H1 (cell line): ENCODE measurements around the gene TTF1. TPM values are rescaled to one million over a fixed set of nuclear protein-coding genes. Genes with fewer than 3 reads are reported as not detected.

Source experiments
- CTCF ChIA-PET: fragments of 300-600 bp; sonication (Branson Sonifier 250); formaldehyde crosslinking; loops from one replicate; lab custom pipeline; 2021; ENCODE audit not compliant: partially characterized antibody; lab: Charles Lee
- POLR2A ChIA-PET: fragments of 300-600 bp; sonication (Branson Sonifier 250); formaldehyde crosslinking; loops from one replicate; lab custom pipeline; 2021; ENCODE audit warnings: inconsistent platforms; ENCODE audit not compliant: partially characterized antibody; lab: Charles Lee
- DNase-seq, 2 experiments: peaks; one replicate each; pipeline versions ENCODE4 v3.0.0 to v3.0.0-alpha.2; 2010 to 2022; ENCODE audit warnings: low spot score in 2 of 2, low read depth in 1 of 2, mixed read lengths in 1 of 2
- FAIRE-seq: peaks from 2 replicates; lab custom pipeline; 2011; peaks lifted over from hg19 to GRCh38; lab: Jason Lieb, UNC
- H2AFZ ChIP-seq: 2 replicates; pipeline ENCODE4 v1.8.1; 2012; ENCODE audit warnings: low read length, inconsistent platforms
- H2AK5ac ChIP-seq: 2 replicates; pipeline ENCODE4 v1.6.1; 2013; ENCODE audit warnings: low read depth, low read length
- H2BK120ac ChIP-seq: replicated peaks from 2 replicates; pipeline ENCODE3; 2013; ENCODE audit warnings: low read depth, low read length, inconsistent platforms
- H2BK12ac ChIP-seq: 2 replicates; pipeline ENCODE4 v1.6.1; 2013; ENCODE audit warnings: low read depth, low read length
- H2BK15ac ChIP-seq: 2 replicates; pipeline ENCODE4 v1.6.1; 2013; ENCODE audit warnings: low read length
- H2BK20ac ChIP-seq: 2 replicates; pipeline ENCODE4 v1.6.1; 2013; ENCODE audit warnings: low read length
- H2BK5ac ChIP-seq: 2 replicates; pipeline ENCODE4 v1.6.1; 2013; ENCODE audit warnings: low read depth, low read length
- H3K14ac ChIP-seq: 2 replicates; pipeline ENCODE4 v1.6.1; 2013; ENCODE audit warnings: inconsistent platforms; ENCODE audit not compliant: insufficient read length
- H3K18ac ChIP-seq: 2 replicates; pipeline ENCODE4 v1.6.1; 2013; ENCODE audit warnings: low read length; ENCODE audit errors: extremely low read depth
- H3K23ac ChIP-seq: 2 replicates; pipeline ENCODE4 v1.6.1; 2013; ENCODE audit warnings: inconsistent platforms; ENCODE audit not compliant: insufficient read length
- H3K23me2 ChIP-seq: 2 replicates; pipeline ENCODE4 v1.6.1; 2013; ENCODE audit warnings: low read depth, low read length
- H3K27ac ChIP-seq: 2 replicates; pipeline ENCODE4 v1.6.1; 2011; ENCODE audit warnings: low read depth, low read length, inconsistent platforms
- H3K27me3 ChIP-seq, 4 experiments: replicated peaks in 1 of 4; 1 replicate in 1 of 4; 2 replicates in 3 of 4; pipeline versions ENCODE4 v1.6.1 to v1.8.1; 2011 to 2013; ENCODE audit warnings: low read length in 3 of 4, mild to moderate bottlenecking in 3 of 4, inconsistent platforms in 2 of 4, mixed read lengths in 2 of 4, moderate library complexity in 1 of 4; ENCODE audit not compliant: control insufficient read depth in 3 of 4, insufficient read depth in 3 of 4; ENCODE audit errors: extremely low read depth in 1 of 4
- H3K36me3 ChIP-seq, 4 experiments: 2 replicates each; pipeline versions ENCODE4 v1.6.1 to v1.8.1; 2011 to 2013; ENCODE audit warnings: mild to moderate bottlenecking in 4 of 4, low read length in 3 of 4, moderate library complexity in 2 of 4, control low read depth in 1 of 4, inconsistent platforms in 1 of 4; ENCODE audit not compliant: insufficient read depth in 4 of 4, control insufficient read depth in 2 of 4
- H3K4ac ChIP-seq: replicated peaks from 2 replicates; pipeline ENCODE3; 2013; ENCODE audit warnings: low read length, low read depth, mixed read lengths, inconsistent platforms; ENCODE audit not compliant: insufficient read length
- H3K4me1 ChIP-seq, 4 experiments: replicated peaks in 1 of 4; 1 replicate in 1 of 4; 2 replicates in 3 of 4; pipeline versions ENCODE4 v1.6.1 to v1.8.1; 2011 to 2013; ENCODE audit warnings: low read length in 3 of 4, inconsistent platforms in 2 of 4, mixed read lengths in 1 of 4; ENCODE audit not compliant: insufficient read depth in 4 of 4, control insufficient read depth in 3 of 4
- H3K4me2 ChIP-seq, 2 experiments: 2 replicates each; pipeline versions ENCODE4 v1.6.1 to v1.8.1; 2011 to 2013; ENCODE audit warnings: low read depth in 2 of 2, low read length in 2 of 2, control low read depth in 1 of 2, inconsistent platforms in 1 of 2, mild to moderate bottlenecking in 1 of 2; ENCODE audit not compliant: insufficient read depth in 1 of 2
- H3K4me3 ChIP-seq, 4 experiments: fragments of 200-600, 300-600 bp in 1 of 4; sonication (generic), shearing (Covaris generic), sonication (Bioruptor Twin) in 1 of 4; 2 replicates each; pipeline versions ENCODE4 v1.5.1 to v1.8.1; 2011 to 2016; ENCODE audit warnings: low read length in 4 of 4, low read depth in 3 of 4, control low read depth in 2 of 4, inconsistent platforms in 2 of 4, mild to moderate bottlenecking in 2 of 4, mixed read lengths in 1 of 4, moderate library complexity in 1 of 4; ENCODE audit not compliant: insufficient read depth in 2 of 4; ENCODE audit errors: extremely low read depth in 1 of 4
- H3K56ac ChIP-seq: replicated peaks from 2 replicates; pipeline ENCODE3; 2013; ENCODE audit warnings: low read depth, mild to moderate bottlenecking, mixed read lengths, low read length, inconsistent platforms; ENCODE audit not compliant: insufficient read length
- H3K79me1 ChIP-seq: 2 replicates; pipeline ENCODE4 v1.6.1; 2013; ENCODE audit warnings: low read depth, low read length, control low read depth
- H3K79me2 ChIP-seq, 2 experiments: 2 replicates each; pipeline versions ENCODE4 v1.6.1 to v1.8.1; 2012 to 2013; ENCODE audit warnings: low read length in 2 of 2, mild to moderate bottlenecking in 2 of 2, inconsistent platforms in 1 of 2; ENCODE audit not compliant: insufficient read depth in 2 of 2, control insufficient read depth in 1 of 2
- H3K9ac ChIP-seq, 4 experiments: replicated peaks in 1 of 4; 1 replicate in 1 of 4; 2 replicates in 3 of 4; pipeline versions ENCODE4 v1.6.1 to v1.8.1; 2011 to 2013; ENCODE audit warnings: low read depth in 3 of 4, low read length in 3 of 4, control low read depth in 2 of 4, mild to moderate bottlenecking in 2 of 4, moderate library complexity in 2 of 4, inconsistent platforms in 1 of 4; ENCODE audit errors: extremely low read depth in 1 of 4
- H3K9me3 ChIP-seq, 2 experiments: 2 replicates each; pipeline versions ENCODE4 v1.6.1 to v1.8.1; 2012 to 2013; ENCODE audit warnings: mild to moderate bottlenecking in 2 of 2, moderate library complexity in 2 of 2, control low read depth in 1 of 2, inconsistent platforms in 1 of 2, low read depth in 1 of 2, low read length in 1 of 2, mixed read lengths in 1 of 2; ENCODE audit not compliant: insufficient read depth in 2 of 2
- H4K20me1 ChIP-seq, 2 experiments: replicated peaks in 1 of 2; 2 replicates each; pipeline versions ENCODE3 to v1.8.1; 2011 to 2013; ENCODE audit warnings: inconsistent platforms in 2 of 2, low read length in 2 of 2, mild to moderate bottlenecking in 1 of 2; ENCODE audit not compliant: insufficient read depth in 2 of 2, control insufficient read depth in 1 of 2
- H4K5ac ChIP-seq: 2 replicates; pipeline ENCODE4 v1.6.1; 2013; ENCODE audit warnings: low read length, low read depth, mixed read lengths, inconsistent platforms; ENCODE audit not compliant: insufficient read length
- H4K8ac ChIP-seq: 2 replicates; pipeline ENCODE4 v1.8.0; 2013; ENCODE audit warnings: mild to moderate bottlenecking, moderate library complexity, low read length, inconsistent platforms; ENCODE audit not compliant: insufficient read depth; ENCODE audit errors: extremely low read depth
- H4K91ac ChIP-seq: replicated peaks from 2 replicates; pipeline ENCODE3; 2013; ENCODE audit warnings: low read length, mixed read lengths, inconsistent platforms; ENCODE audit not compliant: insufficient read length
- EP300 ChIP-seq, 2 experiments: IDR thresholded peaks; 1 replicate in 1 of 2; 2 replicates in 1 of 2; pipeline ENCODE4 v1.6.1; 2011 to 2012; ENCODE audit warnings: low read depth in 2 of 2, low read length in 2 of 2, mild to moderate bottlenecking in 2 of 2, borderline replicate concordance in 1 of 2, inconsistent platforms in 1 of 2, moderate library complexity in 1 of 2
- KDM1A ChIP-seq: fragments of 200-600, 300-600 bp; sonication (generic); IDR thresholded peaks from 2 replicates; pipeline ENCODE4 v1.7.1; 2016; ENCODE audit warnings: mild to moderate bottlenecking, low read length, borderline replicate concordance
- KDM4A ChIP-seq: IDR thresholded peaks from one replicate; pipeline ENCODE4 v1.7.1; 2012; ENCODE audit warnings: low read depth, mild to moderate bottlenecking, moderate library complexity, low read length, inconsistent platforms; ENCODE audit not compliant: severe bottlenecking
- NANOG ChIP-seq: IDR thresholded peaks from 2 replicates; pipeline ENCODE4 v1.6.1; 2011; ENCODE audit warnings: low read length, low read depth, mild to moderate bottlenecking, inconsistent platforms; ENCODE audit not compliant: insufficient read depth, poor library complexity, severe bottlenecking
- NRF1 ChIP-seq: IDR thresholded peaks from 2 replicates; pipeline ENCODE4 v1.6.1; 2011; ENCODE audit warnings: mild to moderate bottlenecking, low read depth, low read length, improper control_type of control experiment
- RAD21 ChIP-seq, 2 experiments: IDR thresholded peaks in 1 of 2; conservative IDR thresholded peaks in 1 of 2; 2 replicates each; pipeline ENCODE4 v1.6.1; 2011; ENCODE audit warnings: low read depth in 2 of 2, low read length in 2 of 2, improper control_type of control experiment in 1 of 2, inconsistent platforms in 1 of 2, mild to moderate bottlenecking in 1 of 2, moderate library complexity in 1 of 2
- SP2 ChIP-seq: IDR thresholded peaks from 2 replicates; pipeline ENCODE4 v1.6.1; 2012; ENCODE audit warnings: mild to moderate bottlenecking, low read length, inconsistent platforms
- YY1 ChIP-seq: IDR thresholded peaks from 2 replicates; pipeline ENCODE4 v1.6.1; 2011; ENCODE audit warnings: low read depth, mild to moderate bottlenecking, low read length
- WGBS, 2 experiments: shearing (Covaris generic) in 1 of 2; methylation state at CpG; one replicate each; pipeline versions ENCODE4 v1.1.6 to v1.1.7; 2013 to 2015; ENCODE audit warnings: low lambda C conversion rate in 2 of 2, mixed read lengths in 2 of 2, inconsistent platforms in 1 of 2, low coverage in 1 of 2, missing lambda C conversion rate in 1 of 2; ENCODE audit not compliant: insufficient replicate concordance in 2 of 2, insufficient coverage in 1 of 2, insufficient read length in 1 of 2; ENCODE audit errors: extremely low coverage in 1 of 2, missing lambda C conversion rate in 1 of 2; 5-methylcytosine and 5-hydroxymethylcytosine counted together
- polyA plus RNA-seq, 7 experiments: library from polyadenylated mRNA; depleted of rRNA in 3 of 7; stranded (reverse) in 5 of 7; unstranded in 2 of 7; fragments of >200 nt in 5 of 7; fragments of 200-250 nt in 2 of 7; gene quantifications; 1 replicate in 5 of 7; 2 replicates in 1 of 7; 4 replicates in 1 of 7; pipeline versions ENCODE4 v1.2.1 to v1.2.3, GENCODE V29; 2011 to 2013; ENCODE audit warnings: missing spikeins in 2 of 7, mixed read lengths in 2 of 7
- total RNA-seq: library from RNA; stranded (reverse); fragmentation: NEBNext Ultra II Directional; extraction: Animal tissue kit (Norgen Biotek cat#: 25700); gene quantifications from 2 replicates; pipeline ENCODE4 v1.2.1, GENCODE V29; 2021
- TF ChIP-seq, protein P1 (sequence below): IDR thresholded peaks from 2 replicates; pipeline ENCODE4 v1.6.1; 2012; ENCODE audit warnings: low read length, inconsistent platforms

Gene TTF1
- total and polyA plus RNA-seq, 2 of the 8 experiments (the other 6 are each of a cell fraction or from before 2014, with no cell fraction given) = 7.8 to 22.2 TPM

GRCh38 chr9:132434881-132435280 lies 28.2 kb upstream of the TTF1 start:
- H3K79me1 ChIP-seq = no peaks in the 10 kb centered on the region
- H4K91ac ChIP-seq = no peak overlapping the region
- H3K79me2 ChIP-seq = no peaks in the 10 kb centered on the region
- no peak overlapping the region for H2BK120ac ChIP-seq
- H3K14ac ChIP-seq = no peak overlapping the region
- no peak overlapping the region for H3K4me3 ChIP-seq
- no peak overlapping the region for H3K27ac ChIP-seq
- H3K23ac ChIP-seq = no peak overlapping the region
- H4K20me1 ChIP-seq = no peaks in the 10 kb centered on the region
- H4K8ac ChIP-seq = no peak overlapping the region
- no peak overlapping the region for H2BK20ac ChIP-seq
- H2BK5ac ChIP-seq = no peak overlapping the region
- H3K4me1 ChIP-seq = peaks cover 0 to 4% (median 3%) of the 10 kb centered on the region in 4 experiments; a peak in 6 of 7 replicates
- H2AK5ac ChIP-seq = no peak overlapping the region; the same call in 1 of the 2 replicates
- peak overlapping the region; percentile 38; the same call in 1 of the 2 replicates for H2AFZ ChIP-seq
- no peaks in the 10 kb centered on the region for H3K23me2 ChIP-seq
- POLR2A ChIA-PET = interaction anchor here (1.0 to 1.1 kb wide), 2 partner anchors 8 to 49 kb away, joined by 3 read pairs; no protein-coding TSS in a partner anchor
- no peak overlapping the region for H2BK15ac ChIP-seq
- H4K5ac ChIP-seq = no peak overlapping the region
- no peaks in the 10 kb centered on the region for H3K27me3 ChIP-seq
- 0 out of 4 replicates have a peak overlapping the region, but pooled peaks of 1 of the 2 experiments have one; percentile 39 for H3K4me2 ChIP-seq
- H2BK12ac ChIP-seq = no peak overlapping the region
- H3K36me3 ChIP-seq = no peaks in the 10 kb centered on the region
- no peak for FAIRE-seq
- no peaks in the 10 kb centered on the region for H3K9me3 ChIP-seq
- WGBS, 2 experiments = 87% methylated on average over 10 of the region's 10 CpGs; no CpG with 5 or more reads in 1 of the 2 experiments
- CTCF ChIA-PET = interaction anchor here (0.9 to 3.7 kb wide), 5 partner anchors 9 to 130 kb away, joined by 3 to 17 read pairs (median 4); no protein-coding TSS in a partner anchor
- H3K56ac ChIP-seq = no peak overlapping the region
- no peak overlapping the region; the same call in 1 of the 2 replicates for H3K18ac ChIP-seq
- no peak for TF ChIP-seq NRF1
- no peak for TF ChIP-seq RAD21 (IDR thresholded peaks at IDR 0.05 in 1 of 2, conservative IDR thresholded peaks at IDR 0.05 in 1 of 2; ENCODE audit: low read depth in 2 of 2, low read length in 2 of 2)
- no peak for TF ChIP-seq SP2
- TF ChIP-seq, protein P1, sequence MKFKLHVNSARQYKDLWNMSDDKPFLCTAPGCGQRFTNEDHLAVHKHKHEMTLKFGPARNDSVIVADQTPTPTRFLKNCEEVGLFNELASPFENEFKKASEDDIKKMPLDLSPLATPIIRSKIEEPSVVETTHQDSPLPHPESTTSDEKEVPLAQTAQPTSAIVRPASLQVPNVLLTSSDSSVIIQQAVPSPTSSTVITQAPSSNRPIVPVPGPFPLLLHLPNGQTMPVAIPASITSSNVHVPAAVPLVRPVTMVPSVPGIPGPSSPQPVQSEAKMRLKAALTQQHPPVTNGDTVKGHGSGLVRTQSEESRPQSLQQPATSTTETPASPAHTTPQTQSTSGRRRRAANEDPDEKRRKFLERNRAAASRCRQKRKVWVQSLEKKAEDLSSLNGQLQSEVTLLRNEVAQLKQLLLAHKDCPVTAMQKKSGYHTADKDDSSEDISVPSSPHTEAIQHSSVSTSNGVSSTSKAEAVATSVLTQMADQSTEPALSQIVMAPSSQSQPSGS = no peak
- no peak for TF ChIP-seq KDM4A
- TF ChIP-seq NANOG = no peak
- TF ChIP-seq EP300 (IDR thresholded peaks at IDR 0.05; ENCODE audit: borderline replicate concordance in 1 of 2, low read depth in 2 of 2, low read length in 2 of 2) = no peak
- no peak for TF ChIP-seq YY1
- no peak for TF ChIP-seq KDM1A
- no peak for DNase-seq
- no peak overlapping the region for H3K9ac ChIP-seq
- H3K4ac ChIP-seq = no peak overlapping the region
